ENCODE results near the gene KIF14. TPM values are rescaled to one million over a fixed set of nuclear protein-coding genes. Genes with fewer than 3 reads are reported as not detected.

The KIF14 gene
- total and polyA plus RNA-seq, 2 experiments from 2014 or later: 2.2 to 5.1 TPM

DNA sequence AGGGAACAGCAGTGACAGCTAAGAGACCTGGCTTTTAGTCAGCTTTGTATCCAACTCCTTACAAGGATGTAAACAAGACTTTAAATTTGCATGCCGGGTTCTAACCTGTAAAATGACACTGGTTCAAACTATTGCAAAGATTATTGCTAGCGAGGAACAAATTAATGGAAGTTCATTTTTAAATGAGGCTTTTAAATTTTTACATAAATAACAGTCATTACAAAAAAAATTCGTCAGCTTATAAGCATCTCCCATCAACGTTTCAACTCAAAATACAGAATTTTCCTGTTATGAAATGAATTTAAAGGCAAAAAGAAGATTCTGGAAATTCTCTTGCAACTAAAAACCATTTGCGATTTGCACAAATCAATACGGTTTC is 668 bp downstream of the KIF14 start:
- DNase-seq: peak; percentile 10
- in situ Hi-C loops (cut with MboI): no loop called here
- H3K27ac ChIP-seq: peak overlapping the region; percentile 81
- peak overlapping the region; percentile 92 for H3K9ac ChIP-seq
- H3K9me3 ChIP-seq (ENCODE audit: low read depth): no peaks in the 10 kb centered on the region
- H3F3A ChIP-seq (ENCODE audit: insufficient read depth): 0 out of 2 replicates have a peak, but pooled peaks cover 4% of the 10 kb centered on the region
- no peaks in the 10 kb centered on the region for H4K20me1 ChIP-seq (ENCODE audit: insufficient read depth)
- TF ChIP-seq EZH2 (IDR thresholded peaks at IDR 0.05; ENCODE audit: insufficient read depth, poor library complexity, severe bottlenecking) (no peak), EZH2phosphoT487 (IDR thresholded peaks at IDR 0.05; ENCODE audit: insufficient read depth, low read depth) (no peak)
- peaks cover 21% of the 10 kb centered on the region for H3K79me2 ChIP-seq (ENCODE audit: insufficient read depth)
- no peaks in the 10 kb centered on the region for H3K9me2 ChIP-seq (ENCODE audit: insufficient read depth)
- H3K4me2 ChIP-seq (ENCODE audit: unreplicated experiment): peak overlapping the region; percentile 91
- peak overlapping the region; percentile 99 for H2AFZ ChIP-seq
- H3K36me3 ChIP-seq (ENCODE audit: low read depth): no peaks in the 10 kb centered on the region
- no peaks in the 10 kb centered on the region for H3K27me3 ChIP-seq (replicated peaks; ENCODE audit: insufficient read depth)
- H3K4me1 ChIP-seq (ENCODE audit: insufficient read depth): peaks cover 9% of the 10 kb centered on the region
- WGBS, 2 experiments (ENCODE audit: low coverage in 1 of 2, low lambda C conversion rate in 2 of 2, missing lambda C conversion rate in 2 of 2): 7 to 8% methylated on average over 6 of the region's 6 CpGs
- H3K4me3 ChIP-seq: peak overlapping the region; percentile 94

DNA sequence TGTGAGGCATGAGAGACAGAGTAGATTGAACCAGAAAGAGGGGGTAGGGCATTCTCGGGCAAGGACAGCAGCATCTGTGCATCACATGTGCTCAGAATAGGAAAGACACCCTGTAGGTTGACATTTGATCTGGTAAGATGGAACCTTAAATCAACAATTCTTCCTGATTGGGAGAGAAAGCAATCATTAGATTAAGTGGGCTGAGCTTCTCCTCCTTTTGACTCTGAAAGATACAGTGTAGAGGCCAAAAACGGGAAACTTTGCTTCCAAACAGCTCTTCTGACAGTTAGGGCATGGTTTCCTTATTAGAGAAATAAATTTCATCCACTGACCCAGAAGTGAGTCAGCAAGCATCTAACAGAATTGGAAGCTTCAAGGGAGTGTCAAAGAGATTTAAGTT is 9.7 kb downstream of the KIF14 start:
- Histone ChIP-seq H4K20me1 (ENCODE audit: insufficient read depth) (no peaks in the 10 kb centered on the region), H3K79me2 (ENCODE audit: insufficient read depth) (no peaks in the 10 kb centered on the region), H3F3A (ENCODE audit: insufficient read depth) (peaks cover 15% of the 10 kb centered on the region), H3K27ac (peak overlapping the region; percentile 43), H3K36me3 (ENCODE audit: low read depth) (no peaks in the 10 kb centered on the region), H3K4me3 (peak overlapping the region; percentile 11; the same call in 1 of the 2 replicates), H3K9me2 (ENCODE audit: insufficient read depth) (no peaks in the 10 kb centered on the region), H2AFZ (peak overlapping the region; percentile 79), H3K9ac (peak overlapping the region; percentile 12; the same call in 1 of the 2 replicates), H3K4me1 (ENCODE audit: insufficient read depth) (peaks cover 12% of the 10 kb centered on the region), H3K4me2 (ENCODE audit: unreplicated experiment) (peak overlapping the region; percentile 58), H3K27me3 (replicated peaks; ENCODE audit: insufficient read depth) (no peaks in the 10 kb centered on the region), H3K9me3 (ENCODE audit: low read depth) (no peaks in the 10 kb centered on the region)
- TF ChIP-seq EZH2phosphoT487 (IDR thresholded peaks at IDR 0.05; ENCODE audit: insufficient read depth, low read depth) (no peak), EZH2 (IDR thresholded peaks at IDR 0.05; ENCODE audit: insufficient read depth, poor library complexity, severe bottlenecking) (no peak)
- 2 to 8% methylated on average over 2 of the region's 2 CpGs for WGBS, 2 experiments (ENCODE audit: low coverage in 1 of 2, low lambda C conversion rate in 2 of 2, missing lambda C conversion rate in 2 of 2)
- DNase-seq: peak; percentile 53
- in situ Hi-C loops (cut with MboI): no loop called here

DNA sequence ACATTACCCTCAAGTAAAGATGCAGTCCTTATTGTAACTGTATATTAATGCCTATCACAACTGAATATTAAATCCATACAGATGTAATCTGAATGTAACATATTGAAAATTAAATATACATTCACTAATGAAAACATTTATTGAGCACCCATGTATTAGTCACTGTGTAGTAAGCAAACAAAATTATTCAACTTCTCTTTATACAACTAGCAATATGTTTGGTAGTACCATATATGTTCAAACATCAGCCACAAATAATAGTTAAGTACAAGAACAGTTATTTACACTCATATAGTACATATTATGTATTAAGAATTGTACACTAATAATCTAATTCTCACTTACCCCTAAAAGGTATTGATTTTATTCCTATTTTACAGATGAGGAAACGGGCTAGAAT is 17.9 kb downstream of the KIF14 start:
- Histone ChIP-seq H4K20me1 (ENCODE audit: insufficient read depth) (no peaks in the 10 kb centered on the region), H3K36me3 (ENCODE audit: low read depth) (peaks cover 16% of the 10 kb centered on the region; the same call in 1 of the 2 replicates), H3F3A (ENCODE audit: insufficient read depth) (no peaks in the 10 kb centered on the region), H3K9me3 (ENCODE audit: low read depth) (no peaks in the 10 kb centered on the region), H3K27ac (no peak overlapping the region), H3K27me3 (replicated peaks; ENCODE audit: insufficient read depth) (no peaks in the 10 kb centered on the region), H3K4me1 (ENCODE audit: insufficient read depth) (no peaks in the 10 kb centered on the region), H3K9ac (no peak overlapping the region), H3K79me2 (ENCODE audit: insufficient read depth) (no peaks in the 10 kb centered on the region), H3K4me2 (ENCODE audit: unreplicated experiment) (no peak overlapping the region), H3K4me3 (no peak overlapping the region), H3K9me2 (ENCODE audit: insufficient read depth) (no peaks in the 10 kb centered on the region), H2AFZ (no peak overlapping the region)
- no peak for TF ChIP-seq EZH2phosphoT487 (IDR thresholded peaks at IDR 0.05; ENCODE audit: insufficient read depth, low read depth)
- TF ChIP-seq EZH2 (IDR thresholded peaks at IDR 0.05; ENCODE audit: insufficient read depth, poor library complexity, severe bottlenecking): no peak
- no peak for DNase-seq
- WGBS, 2 experiments (ENCODE audit: low coverage in 1 of 2, low lambda C conversion rate in 2 of 2, missing lambda C conversion rate in 2 of 2): 98 to 100% methylated on average over 1 of the region's 1 CpG
- in situ Hi-C loops (cut with MboI): no loop called here

DNA sequence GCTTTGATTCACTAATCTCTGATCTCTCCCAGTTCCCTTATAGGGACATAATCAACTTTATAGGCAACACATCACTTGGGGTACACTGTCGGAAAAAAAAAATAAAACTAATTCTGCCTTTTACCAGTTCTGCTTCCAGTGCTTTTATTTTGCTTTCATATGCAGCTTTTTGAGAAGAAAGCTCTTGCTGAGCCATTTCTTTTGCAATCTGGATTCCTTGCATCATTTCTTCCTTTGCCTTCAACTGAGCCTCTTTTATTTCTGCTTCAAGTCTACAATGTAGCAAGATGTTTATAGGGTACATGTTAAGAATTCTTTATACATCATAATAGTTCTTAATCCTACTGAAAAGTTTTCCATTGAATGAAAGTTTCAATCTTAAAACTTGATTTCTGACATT is 30.6 kb downstream of the KIF14 start:
- Histone ChIP-seq H2AFZ (no peak overlapping the region), H4K20me1 (ENCODE audit: insufficient read depth) (no peaks in the 10 kb centered on the region), H3K4me2 (ENCODE audit: unreplicated experiment) (no peak overlapping the region), H3K9ac (no peak overlapping the region), H3K4me1 (ENCODE audit: insufficient read depth) (no peaks in the 10 kb centered on the region), H3K9me2 (ENCODE audit: insufficient read depth) (no peaks in the 10 kb centered on the region), H3K27me3 (replicated peaks; ENCODE audit: insufficient read depth) (no peaks in the 10 kb centered on the region), H3F3A (ENCODE audit: insufficient read depth) (no peaks in the 10 kb centered on the region), H3K27ac (no peak overlapping the region), H3K4me3 (no peak overlapping the region), H3K36me3 (ENCODE audit: low read depth) (no peaks in the 10 kb centered on the region), H3K79me2 (ENCODE audit: insufficient read depth) (no peaks in the 10 kb centered on the region), H3K9me3 (ENCODE audit: low read depth) (no peaks in the 10 kb centered on the region)
- in situ Hi-C loops (cut with MboI): no loop called here
- 97 to 100% methylated on average over 1 of the region's 1 CpG for WGBS, 2 experiments (ENCODE audit: low coverage in 1 of 2, low lambda C conversion rate in 2 of 2, missing lambda C conversion rate in 2 of 2)
- no peak for DNase-seq
- no peak for TF ChIP-seq EZH2phosphoT487 (IDR thresholded peaks at IDR 0.05; ENCODE audit: insufficient read depth, low read depth)
- TF ChIP-seq EZH2 (IDR thresholded peaks at IDR 0.05; ENCODE audit: insufficient read depth, poor library complexity, severe bottlenecking): no peak

DNA sequence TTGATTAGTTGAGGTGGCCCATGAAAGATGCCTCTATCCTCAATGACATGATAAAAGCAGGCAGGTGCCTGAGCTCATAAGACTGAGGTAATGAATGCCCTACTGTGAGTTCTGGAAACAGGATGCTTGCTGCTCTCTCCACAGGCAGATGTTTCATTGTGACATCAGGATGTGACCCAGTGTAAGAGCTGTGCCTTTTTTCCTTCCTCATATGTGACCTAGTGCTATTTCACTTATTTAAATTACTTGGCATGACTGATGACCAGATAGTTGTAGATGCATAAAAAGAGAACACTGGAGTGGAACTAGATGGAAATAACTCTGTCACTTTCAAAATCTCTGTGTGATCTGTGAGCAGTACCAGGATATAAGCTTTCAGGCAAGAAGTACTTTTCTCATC is 31.9 kb downstream of the KIF14 start:
- in situ Hi-C loops (cut with MboI): no loop called here
- Histone ChIP-seq H3K4me1 (ENCODE audit: insufficient read depth) (no peaks in the 10 kb centered on the region), H3K4me3 (no peak overlapping the region), H4K20me1 (ENCODE audit: insufficient read depth) (no peaks in the 10 kb centered on the region), H3K27me3 (replicated peaks; ENCODE audit: insufficient read depth) (no peaks in the 10 kb centered on the region), H3F3A (ENCODE audit: insufficient read depth) (no peaks in the 10 kb centered on the region), H3K9me3 (ENCODE audit: low read depth) (no peaks in the 10 kb centered on the region), H3K36me3 (ENCODE audit: low read depth) (no peaks in the 10 kb centered on the region), H3K4me2 (ENCODE audit: unreplicated experiment) (no peak overlapping the region), H3K9ac (no peak overlapping the region), H3K9me2 (ENCODE audit: insufficient read depth) (no peaks in the 10 kb centered on the region), H3K79me2 (ENCODE audit: insufficient read depth) (no peaks in the 10 kb centered on the region), H3K27ac (no peak overlapping the region), H2AFZ (no peak overlapping the region)
- TF ChIP-seq EZH2phosphoT487 (IDR thresholded peaks at IDR 0.05; ENCODE audit: insufficient read depth, low read depth): no peak
- no peak for TF ChIP-seq EZH2 (IDR thresholded peaks at IDR 0.05; ENCODE audit: insufficient read depth, poor library complexity, severe bottlenecking)
- DNase-seq: no peak

All from GM23248 (cell line).